Caco-2 (cell line): ENCODE data around the gene RETREG1. TPM values are rescaled to one million over a fixed set of nuclear protein-coding genes. Genes with fewer than 3 reads are reported as not detected.

Experiments
- BruUV-seq: library from RNA; stranded (reverse); fragments of 400-500 nt; replicated peaks from 2 replicates; lab custom pipeline; 2021; lab: Mats Ljungman, UMichigan
- CTCF ChIA-PET: fragments of 300-600 bp; sonication (Branson Sonifier 250); formaldehyde crosslinking; loops from one replicate; lab custom pipeline; 2022; ENCODE audit warnings: antibody characterized with exemption; lab: Charles Lee
- POLR2A ChIA-PET: fragments of 300-600 bp; sonication (Branson Sonifier 250); formaldehyde crosslinking; loops from one replicate; lab custom pipeline; 2022; ENCODE audit warnings: antibody characterized with exemption; lab: Charles Lee
- DNase-seq, 2 experiments: peaks; one replicate each; pipeline versions ENCODE4 v3.0.0 to v3.0.0-alpha.2; 2020 to 2022
- H3K27me3 ChIP-seq: replicated peaks from 2 replicates; pipeline ENCODE4 v1.6.0; 2011; ENCODE audit warnings: low read length; ENCODE audit not compliant: control insufficient read depth, insufficient read depth
- H3K36me3 ChIP-seq: 2 replicates; pipeline ENCODE4 v1.5.1; 2011; ENCODE audit warnings: low read length; ENCODE audit not compliant: control insufficient read depth, insufficient read depth
- H3K4me1 ChIP-seq: fragments of 250-450 bp; sonication (Bioruptor Pico); 2 replicates; pipeline ENCODE4 v1.5.1; 2020; ENCODE audit warnings: mild to moderate bottlenecking
- H3K4me3 ChIP-seq: 2 replicates; pipeline ENCODE4 v1.5.1; 2011; ENCODE audit warnings: low read depth, mild to moderate bottlenecking, control low read depth, low read length
- H3K9me3 ChIP-seq: fragments of 250-450 bp; sonication (Bioruptor Pico); 2 replicates; pipeline ENCODE4 v1.5.1; 2020; ENCODE audit warnings: mild to moderate bottlenecking, moderate library complexity
- H3K27ac Mint-ChIP-seq: one replicate; pipeline ENCODE4 v1.8.0; 2022; ENCODE audit warnings: mixed read lengths; ENCODE audit not compliant: unreplicated experiment
- H3K27me3 Mint-ChIP-seq: one replicate; pipeline ENCODE4 v1.8.0; 2022; ENCODE audit warnings: mixed read lengths; ENCODE audit not compliant: insufficient read depth, unreplicated experiment
- H3K36me3 Mint-ChIP-seq: one replicate; pipeline ENCODE4 v1.8.0; 2022; ENCODE audit warnings: mild to moderate bottlenecking, mixed read lengths; ENCODE audit not compliant: insufficient read depth, unreplicated experiment
- H3K4me1 Mint-ChIP-seq: one replicate; pipeline ENCODE4 v1.8.0; 2022; ENCODE audit warnings: low read depth, mixed read lengths; ENCODE audit not compliant: unreplicated experiment
- H3K4me3 Mint-ChIP-seq: one replicate; pipeline ENCODE4 v1.8.0; 2022; ENCODE audit warnings: mild to moderate bottlenecking, moderate library complexity, mixed read lengths; ENCODE audit not compliant: unreplicated experiment
- H3K9me3 Mint-ChIP-seq: one replicate; pipeline ENCODE4 v1.8.0; 2022; ENCODE audit warnings: mixed read lengths; ENCODE audit not compliant: unreplicated experiment
- intact Hi-C: fragments of 100-400 bp; cut with micrococcal nuclease; formaldehyde crosslinking; loops from one replicate; pipeline ENCODE4 v1.10.0; 2022; ENCODE audit not compliant: unreplicated experiment
- total RNA-seq: library from RNA; stranded (reverse); gene quantifications from 2 replicates; pipeline ENCODE4 v1.2.3, GENCODE V29; 2022
- TF ChIP-seq, protein P1 (sequence below), 2 experiments: fragments of 200-600 bp in 1 of 2; IDR thresholded peaks; 1 replicate in 1 of 2; 2 replicates in 1 of 2; pipeline versions ENCODE4 v1.5.1 to v1.8.0; 2011 to 2022; ENCODE audit warnings: antibody characterized with exemption in 1 of 2, control low read depth in 1 of 2, inconsistent platforms in 1 of 2, low read depth in 1 of 2, low read length in 1 of 2, mild to moderate bottlenecking in 1 of 2, moderate library complexity in 1 of 2; ENCODE audit not compliant: insufficient read depth in 1 of 2, severe bottlenecking in 1 of 2, unreplicated experiment in 1 of 2

RETREG1 gene
- total RNA-seq, 1 experiment from 2014 or later, result 15.1 TPM

DNA sequence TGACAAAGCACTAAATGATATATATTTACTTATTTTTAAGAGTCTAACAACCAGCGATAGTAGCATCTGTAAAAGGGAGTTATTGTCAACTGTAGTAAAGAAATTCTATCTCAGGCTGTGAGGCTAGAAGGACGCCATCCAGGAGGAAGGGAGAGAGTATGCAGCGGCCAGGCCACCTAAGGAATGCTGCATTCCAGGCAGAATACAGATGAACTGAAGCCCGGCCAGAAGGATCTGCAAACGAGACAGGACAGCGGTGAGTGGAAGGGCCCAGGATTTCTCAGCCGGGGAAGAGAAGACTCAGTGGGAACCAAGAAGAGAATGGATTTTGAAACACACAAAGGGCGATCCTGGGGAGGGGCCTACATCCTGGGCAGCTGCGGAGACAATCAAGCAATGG, 7.4 kb downstream of the RETREG1 start:
- Histone ChIP-seq H3K9me3 (no peaks in the 10 kb centered on the region), H3K4me1 (0 out of 2 replicates have a peak, but pooled peaks cover 3% of the 10 kb centered on the region), H3K4me3 (no peak overlapping the region), H3K36me3 (no peaks in the 10 kb centered on the region), H3K27me3 (no peaks in the 10 kb centered on the region)
- peaks cover 6% of the 10 kb centered on the region for H3K4me1 Mint-ChIP-seq
- H3K9me3 Mint-ChIP-seq, result peaks cover 9% of the 10 kb centered on the region
- H3K27me3 Mint-ChIP-seq, result no peaks in the 10 kb centered on the region
- BruUV-seq, result no TSS peak
- H3K36me3 Mint-ChIP-seq, result no peaks in the 10 kb centered on the region
- intact Hi-C loops, result no loop called here
- DNase-seq, result no peak
- no peak overlapping the region for H3K4me3 Mint-ChIP-seq
- TF ChIP-seq, protein P1, sequence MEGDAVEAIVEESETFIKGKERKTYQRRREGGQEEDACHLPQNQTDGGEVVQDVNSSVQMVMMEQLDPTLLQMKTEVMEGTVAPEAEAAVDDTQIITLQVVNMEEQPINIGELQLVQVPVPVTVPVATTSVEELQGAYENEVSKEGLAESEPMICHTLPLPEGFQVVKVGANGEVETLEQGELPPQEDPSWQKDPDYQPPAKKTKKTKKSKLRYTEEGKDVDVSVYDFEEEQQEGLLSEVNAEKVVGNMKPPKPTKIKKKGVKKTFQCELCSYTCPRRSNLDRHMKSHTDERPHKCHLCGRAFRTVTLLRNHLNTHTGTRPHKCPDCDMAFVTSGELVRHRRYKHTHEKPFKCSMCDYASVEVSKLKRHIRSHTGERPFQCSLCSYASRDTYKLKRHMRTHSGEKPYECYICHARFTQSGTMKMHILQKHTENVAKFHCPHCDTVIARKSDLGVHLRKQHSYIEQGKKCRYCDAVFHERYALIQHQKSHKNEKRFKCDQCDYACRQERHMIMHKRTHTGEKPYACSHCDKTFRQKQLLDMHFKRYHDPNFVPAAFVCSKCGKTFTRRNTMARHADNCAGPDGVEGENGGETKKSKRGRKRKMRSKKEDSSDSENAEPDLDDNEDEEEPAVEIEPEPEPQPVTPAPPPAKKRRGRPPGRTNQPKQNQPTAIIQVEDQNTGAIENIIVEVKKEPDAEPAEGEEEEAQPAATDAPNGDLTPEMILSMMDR (IDR thresholded peaks at IDR 0.05; ENCODE audit: insufficient read depth in 1 of 2, low read depth in 1 of 2, low read length in 1 of 2, severe bottlenecking in 1 of 2, unreplicated experiment in 1 of 2), result no peak
- CTCF ChIA-PET, result no interaction called here
- POLR2A ChIA-PET, result no interaction called here
- no peak overlapping the region for H3K27ac Mint-ChIP-seq

DNA sequence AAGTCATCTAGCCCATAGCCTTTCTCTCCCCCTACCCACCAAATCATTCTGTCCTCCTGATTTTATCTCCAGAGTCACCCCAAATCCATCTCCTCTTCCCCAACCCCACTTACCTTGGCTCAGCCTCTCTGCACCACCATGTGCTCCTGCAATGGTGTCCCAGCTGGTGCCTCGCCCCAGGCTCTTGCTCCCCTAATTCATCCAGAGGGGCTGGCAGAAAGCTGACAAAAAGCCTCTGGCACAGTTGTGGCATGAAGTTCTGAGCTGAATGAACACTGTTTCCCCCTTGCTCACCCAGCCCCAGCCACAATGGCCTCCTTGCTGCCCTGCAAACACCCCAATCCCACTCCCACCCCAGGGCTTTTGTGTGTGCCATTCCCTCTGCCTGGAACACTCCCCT, 10.2 kb downstream of the RETREG1 start:
- TF ChIP-seq, protein P1 (IDR thresholded peaks at IDR 0.05; ENCODE audit: insufficient read depth in 1 of 2, low read depth in 1 of 2, low read length in 1 of 2, severe bottlenecking in 1 of 2, unreplicated experiment in 1 of 2), result no peak
- Mint-ChIP-seq H3K27ac (no peak overlapping the region), H3K4me3 (no peak overlapping the region), H3K27me3 (no peaks in the 10 kb centered on the region), H3K36me3 (peaks cover 3% of the 10 kb centered on the region), H3K9me3 (peaks cover 9% of the 10 kb centered on the region), H3K4me1 (peaks cover 15% of the 10 kb centered on the region)
- intact Hi-C loops, result no loop called here
- H3K9me3 ChIP-seq, result no peaks in the 10 kb centered on the region
- H3K36me3 ChIP-seq, result no peaks in the 10 kb centered on the region
- BruUV-seq, result no TSS peak
- H3K4me1 ChIP-seq, result 0 out of 2 replicates have a peak, but pooled peaks cover 3% of the 10 kb centered on the region
- CTCF ChIA-PET, result no interaction called here
- H3K27me3 ChIP-seq, result no peaks in the 10 kb centered on the region
- no peak overlapping the region for H3K4me3 ChIP-seq
- DNase-seq, result no peak
- POLR2A ChIA-PET, result no interaction called here

DNA sequence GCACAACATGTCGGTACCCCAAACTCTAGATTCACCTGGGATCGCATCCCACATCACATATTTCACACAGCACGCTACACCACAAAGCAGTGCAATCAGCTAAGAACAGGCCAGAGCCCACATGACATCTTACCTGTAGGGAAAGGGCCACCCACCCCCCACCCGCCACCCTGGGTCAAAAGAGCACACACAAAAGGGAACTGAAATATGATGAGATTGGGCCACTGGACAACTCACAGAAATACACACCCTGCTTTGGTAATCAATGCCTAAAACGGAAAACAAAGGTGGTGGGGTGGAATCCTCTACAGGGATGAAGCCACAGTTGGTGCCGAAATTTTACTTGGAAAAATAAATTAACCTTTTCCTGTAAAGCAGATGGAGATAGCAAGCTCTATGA, 13.1 kb downstream of the RETREG1 start:
- intact Hi-C loops, result no loop called here
- Mint-ChIP-seq H3K4me1 (peaks cover 9% of the 10 kb centered on the region), H3K27ac (no peak overlapping the region), H3K27me3 (no peaks in the 10 kb centered on the region), H3K36me3 (peaks cover 5% of the 10 kb centered on the region), H3K9me3 (peaks cover 9% of the 10 kb centered on the region), H3K4me3 (no peak overlapping the region)
- Histone ChIP-seq H3K4me1 (0 out of 2 replicates have a peak, but pooled peaks cover 3% of the 10 kb centered on the region), H3K4me3 (no peak overlapping the region), H3K27me3 (no peaks in the 10 kb centered on the region), H3K9me3 (no peaks in the 10 kb centered on the region), H3K36me3 (no peaks in the 10 kb centered on the region)
- DNase-seq, result no peak
- POLR2A ChIA-PET, result no interaction called here
- CTCF ChIA-PET, result no interaction called here
- BruUV-seq, result no TSS peak
- TF ChIP-seq, protein P1 (IDR thresholded peaks at IDR 0.05; ENCODE audit: insufficient read depth in 1 of 2, low read depth in 1 of 2, low read length in 1 of 2, severe bottlenecking in 1 of 2, unreplicated experiment in 1 of 2), result no peak
